T47D (cell line): Measurements from ENCODE around the gene ZNF320.
"Not testable (repeated sequence)": the region's sequence is repeated elsewhere in the genome, so short reads cannot be mapped to it uniquely, and the experiment has no call there.

Experiments
- DNase-seq, 2 experiments: peaks; one replicate each; pipeline versions ENCODE4 v3.0.0 to v3.0.0-alpha.2; 2011 to 2012; ENCODE audit warnings: low read depth in 1 of 2, low spot score in 1 of 2
- JUND ChIP-seq: IDR thresholded peaks from 2 replicates; pipeline ENCODE4 v1.6.1; 2012; ENCODE audit warnings: low read depth
- in situ Hi-C: cut with HindIII; loops from 2 replicates; pipeline ENCODE4 v1.10.0; 2016; ENCODE audit warnings: low sequenced_read_pairs, low pct_unique_long_range_greater_than_20kb

The ZNF320 gene

DNA sequence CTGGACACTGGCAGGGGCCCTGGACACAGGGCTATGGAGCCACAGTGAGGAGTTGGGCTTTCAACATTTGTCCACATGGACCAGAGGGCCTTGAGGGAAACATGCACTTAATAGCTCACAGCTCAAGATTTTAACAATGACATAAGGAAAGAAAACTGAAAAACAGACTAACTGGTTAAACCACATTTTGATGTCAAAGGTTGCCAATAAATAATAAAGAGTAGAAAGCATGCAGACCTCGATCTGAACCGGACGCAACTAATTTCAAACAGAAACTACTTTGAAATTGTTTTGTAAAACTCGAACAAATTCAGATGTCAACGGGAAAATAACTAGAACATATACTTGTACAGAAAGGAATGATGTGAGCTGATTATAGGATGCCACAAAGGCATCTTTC, 41.3 kb upstream of the ZNF320 start:
- no peak for TF ChIP-seq JUND
- in situ Hi-C loops, result no loop called here

GRCh38 chr19:52936954-52937325, 39.5 kb upstream of the ZNF320 start:
- TF ChIP-seq JUND, result no peak
- peak in 1 of 2 experiments; percentile 44 for DNase-seq
- in situ Hi-C loops, result no loop called here

More for the DNA sequence above, 41.3 kb upstream of the ZNF320 start:
- peak in 1 of 2 experiments; percentile 85 for DNase-seq

DNA sequence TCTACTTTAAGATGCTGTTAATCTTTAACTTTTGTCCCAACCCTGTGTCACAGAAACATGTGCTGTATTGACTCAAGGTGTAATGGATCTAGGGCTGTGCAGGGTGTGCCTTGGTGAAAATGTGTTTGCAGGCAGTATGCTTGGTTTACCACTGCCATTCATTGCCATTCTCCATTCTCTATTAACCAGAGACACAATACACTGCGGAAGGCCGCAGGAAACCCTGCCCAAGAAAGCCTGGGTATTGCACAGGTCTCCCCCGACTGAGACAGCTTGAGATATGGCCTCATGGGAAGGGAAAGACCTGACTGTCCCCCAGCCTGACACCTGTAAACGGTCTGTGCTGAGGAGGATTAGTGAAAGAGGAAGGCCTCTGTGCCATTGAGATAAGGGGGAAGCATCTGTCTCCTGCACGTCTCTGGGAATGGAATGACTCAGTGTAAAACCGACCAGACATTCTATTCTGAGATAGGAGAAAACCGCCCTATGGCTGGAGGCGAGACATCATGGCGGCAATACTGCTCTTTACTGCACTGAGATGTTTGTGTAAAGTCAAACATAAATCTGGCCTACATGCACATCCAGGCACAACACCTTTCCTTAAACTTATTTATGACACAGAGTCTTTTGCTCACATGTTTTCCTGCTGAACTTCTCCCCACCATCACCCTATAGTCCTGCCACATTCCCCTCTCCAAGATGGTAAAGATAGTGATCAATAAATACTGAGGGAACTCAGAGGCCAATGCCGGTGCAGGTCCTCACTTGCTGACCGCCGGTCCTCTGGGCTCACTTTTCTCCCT, 38.9 kb upstream of the ZNF320 start:
- in situ Hi-C loops, result no loop called here
- peak in 1 of 2 experiments; percentile 43 for DNase-seq
- no peak for TF ChIP-seq JUND

DNA sequence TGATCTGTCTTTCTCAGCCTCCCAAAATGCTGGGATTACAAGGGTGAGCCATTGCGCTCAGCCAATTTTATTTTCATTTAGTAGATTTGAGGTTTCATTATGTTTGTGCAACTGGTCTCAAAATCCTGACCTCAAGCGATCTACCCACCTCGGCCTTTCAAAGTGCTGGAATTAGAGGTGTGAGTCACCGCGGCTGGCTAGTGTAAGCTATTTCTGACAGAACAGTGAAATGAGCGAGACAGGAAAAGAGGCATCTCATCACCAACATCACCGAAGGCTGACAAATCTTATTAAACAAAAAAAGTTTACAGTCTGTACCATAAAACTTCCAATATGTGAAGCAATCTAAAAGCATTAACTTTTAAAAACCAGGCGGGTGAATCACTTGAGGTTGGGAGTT, 38.0 kb upstream of the ZNF320 start:
- DNase-seq, result no peak
- in situ Hi-C loops, result no loop called here
- TF ChIP-seq JUND, result no peak

DNA sequence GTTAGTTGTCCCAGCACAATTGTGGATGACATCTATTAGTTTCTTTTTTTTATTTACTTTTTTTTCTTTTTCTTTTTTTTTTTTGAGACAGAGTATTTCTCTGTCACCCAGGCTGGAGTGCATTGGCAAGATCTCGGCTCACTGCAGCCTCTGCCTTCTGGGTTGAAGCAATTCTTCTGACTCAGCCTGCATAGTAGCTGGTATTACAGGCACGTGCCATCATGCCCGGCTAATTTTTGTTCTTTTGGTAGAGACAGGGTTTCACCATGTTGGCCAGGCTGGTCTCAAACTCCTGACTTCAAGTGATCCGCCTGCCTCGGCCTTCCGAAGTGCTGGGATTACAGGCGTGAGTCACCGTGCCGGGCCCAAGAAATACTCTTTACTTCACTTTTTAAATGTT, 27.2 kb upstream of the ZNF320 start:
- in situ Hi-C loops, DNase-seq: not testable (repeated sequence)

GRCh38 chr19:52923778-52924593, 26.6 kb upstream of the ZNF320 start:
- in situ Hi-C loops, result no loop called here
- no peak for TF ChIP-seq JUND
- DNase-seq, result peak in 1 of 2 experiments; percentile 67

DNA sequence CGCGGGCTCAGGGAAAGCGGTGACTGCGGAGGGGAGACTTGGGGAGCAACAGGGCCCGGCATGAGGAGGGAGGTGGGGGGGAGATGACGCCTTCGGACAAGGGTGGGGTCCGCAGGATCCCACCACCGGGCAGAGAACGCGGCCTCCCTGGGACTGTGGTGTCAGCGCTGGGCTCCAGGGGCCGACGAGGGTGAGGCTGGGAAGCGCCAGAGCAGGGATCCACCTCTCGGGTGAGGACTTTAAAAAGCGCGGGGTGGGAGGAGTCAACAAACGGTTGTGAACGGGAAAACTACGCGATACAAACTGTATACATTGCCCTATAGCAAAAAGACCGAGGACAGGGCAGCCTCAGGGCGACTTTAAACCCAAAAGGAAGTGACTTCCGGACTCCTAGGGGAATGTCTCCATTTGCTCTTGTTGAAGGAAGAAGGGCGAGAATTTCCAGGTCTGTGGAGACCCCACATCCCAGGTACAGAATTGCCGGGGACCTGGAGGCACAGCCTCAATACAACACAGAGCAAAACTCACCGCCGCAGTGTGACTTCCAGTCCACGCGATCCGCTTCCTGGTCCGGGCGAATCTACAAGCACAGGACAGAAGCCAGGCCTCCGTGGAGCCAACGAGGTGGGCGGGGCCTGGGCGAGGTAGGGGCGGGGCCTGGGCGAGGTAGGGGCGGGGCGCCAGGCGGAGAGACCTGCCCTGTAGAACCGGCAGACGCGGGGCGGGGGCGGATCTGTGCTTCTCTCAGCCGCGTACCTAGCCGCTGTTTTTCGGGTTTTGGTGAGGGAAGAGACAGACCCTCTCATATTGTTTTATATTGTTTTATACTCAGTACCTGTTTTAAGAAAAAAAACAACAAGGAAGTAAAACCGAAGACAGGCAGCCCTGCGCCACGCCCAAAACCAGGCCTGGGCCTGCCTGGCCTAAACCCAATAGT, 25.7 kb upstream of the ZNF320 start, which contains the start of gene ZNF888:
TSS of gene ZNF888 (minus strand) at position 588 of the 937 bp plus-strand sequence. CDS start 5,555 bp downstream, outside the sequence.
- peak; percentile 45 to 90 for DNase-seq
- in situ Hi-C loops, result no loop called here
- TF ChIP-seq JUND, result no peak

- no peak for DNase-seq
- TF ChIP-seq JUND, result no peak
Observed at GRCh38 chr19:52917531-52917930, 20.1 kb upstream of the ZNF320 start.

DNA sequence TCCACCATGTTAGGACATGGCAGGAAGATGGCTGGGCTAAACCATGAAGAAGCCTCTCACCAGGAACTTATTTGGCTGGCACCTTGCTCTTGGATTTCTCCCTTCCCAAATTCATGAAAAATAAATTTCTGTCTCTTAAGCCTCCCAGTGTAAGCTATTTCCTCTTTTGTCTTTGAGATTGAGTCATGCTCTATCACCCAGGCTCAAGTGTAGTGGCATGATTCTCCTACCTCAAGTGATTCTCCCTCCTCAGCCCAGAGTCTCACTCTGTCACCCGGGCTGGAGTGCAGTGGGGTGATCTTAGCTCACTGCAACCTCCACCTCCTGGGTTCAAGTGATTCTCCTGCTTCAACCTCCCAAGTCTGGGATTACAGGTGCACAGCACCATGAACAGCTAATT, 13.2 kb upstream of the ZNF320 start:
- in situ Hi-C loops, result no loop called here
- TF ChIP-seq JUND, result no peak
- DNase-seq, result no peak

More at GRCh38 chr19:52917531-52917930, 20.1 kb upstream of the ZNF320 start:
- in situ Hi-C loops, result no loop called here

- in situ Hi-C loops, DNase-seq: not testable (repeated sequence)
Observed at GRCh38 chr19:52904052-52904780, 6.8 kb upstream of the ZNF320 start.

- no peak for TF ChIP-seq JUND
- DNase-seq, result no peak
- in situ Hi-C loops, result no loop called here
Observed at GRCh38 chr19:52901842-52902241, 4.4 kb upstream of the ZNF320 start.

GRCh38 chr19:52898596-52898995, 1.2 kb upstream of the ZNF320 start:
- in situ Hi-C loops, result not testable (repeated sequence)

More at GRCh38 chr19:52898596-52898995, 1.2 kb upstream of the ZNF320 start:
- DNase-seq, result not testable (repeated sequence)
